Effector CD8-positive, alpha-beta T cell (primary cell): ENCODE measurements around the gene TEKT5.
"Not testable (repeated sequence)": the region's sequence is repeated elsewhere in the genome, so short reads cannot be mapped to it uniquely, and the experiment has no call there.

Experiments
- DNase-seq: peaks from one replicate; lab custom pipeline; 2025; lab: John Stamatoyannopoulos, UW
- total RNA-seq, 4 experiments: gene quantifications; one replicate each; lab custom pipeline; 2026; lab: John Stamatoyannopoulos, UW

The TEKT5 gene
- 0 to 0.53 (median 0.18) reads per million in 4 experiments for total RNA-seq

DNA sequence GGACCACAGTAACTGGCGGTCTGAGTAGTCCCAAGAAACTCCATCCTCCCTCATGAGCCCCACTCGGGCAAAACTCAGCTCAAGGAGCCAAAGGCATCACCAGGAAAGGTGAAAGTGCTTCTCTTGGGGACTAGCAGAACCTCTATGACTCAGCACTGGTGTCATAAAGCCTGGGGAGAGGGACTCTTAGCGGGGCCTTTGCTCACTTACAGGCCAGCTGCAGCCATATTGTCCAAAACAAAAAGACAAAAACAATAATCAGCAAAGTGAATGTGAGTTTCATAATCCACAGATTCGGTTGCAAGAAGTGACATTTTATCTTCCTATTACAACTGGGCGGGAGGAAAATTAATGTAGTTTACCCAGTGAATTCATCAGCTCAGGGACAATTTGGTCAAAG lies at the start of gene TEKT5:
Gene TEKT5 (minus strand): TSS at position 101 of the 400 bp plus-strand sequence. CDS start 57 bp downstream, at position 44.
- DNase-seq, result no peak

DNA sequence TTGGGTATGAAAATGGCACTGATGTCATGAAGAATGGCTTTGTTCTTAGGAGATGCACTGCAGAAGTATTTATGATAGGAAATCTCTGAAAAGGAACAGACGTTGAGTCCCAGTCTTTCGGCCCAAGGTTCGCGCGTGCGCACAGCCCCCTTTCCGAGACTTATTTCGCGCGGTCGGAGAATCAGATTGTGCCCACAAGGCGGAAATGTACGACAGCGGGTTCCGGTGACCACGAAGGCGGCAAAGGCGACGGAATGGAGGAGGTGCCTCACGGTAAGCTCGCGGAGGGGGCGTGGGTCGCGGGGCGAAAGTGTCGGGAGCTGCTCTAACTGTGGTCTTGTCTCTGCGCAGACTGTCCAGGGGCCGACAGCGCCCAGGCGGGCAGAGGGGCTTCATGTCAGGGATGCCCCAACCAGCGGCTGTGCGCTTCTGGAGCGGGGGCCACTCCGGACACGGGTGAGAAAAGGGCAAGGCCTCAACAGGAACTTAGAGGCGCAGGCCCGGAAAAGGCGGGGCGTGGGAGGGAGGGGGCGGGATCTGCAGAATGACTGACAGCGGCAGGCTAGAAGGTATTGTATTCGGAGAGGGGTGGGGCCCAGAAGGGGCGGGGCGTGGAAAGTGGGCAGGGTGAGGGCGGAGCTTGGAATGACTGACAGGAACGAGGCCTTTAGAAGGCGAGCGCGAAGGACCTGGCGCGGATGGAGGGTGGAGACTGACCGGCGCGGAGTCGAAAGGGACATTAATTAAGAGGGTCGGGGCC lies 49.1 kb upstream of the TEKT5 start, which contains the start of gene NUBP1:
Gene NUBP1 (plus strand): TSS at position 233 of the 760 bp plus-strand sequence. CDS start 22 bp downstream, at position 255.
- DNase-seq, result peak; percentile 99

DNA sequence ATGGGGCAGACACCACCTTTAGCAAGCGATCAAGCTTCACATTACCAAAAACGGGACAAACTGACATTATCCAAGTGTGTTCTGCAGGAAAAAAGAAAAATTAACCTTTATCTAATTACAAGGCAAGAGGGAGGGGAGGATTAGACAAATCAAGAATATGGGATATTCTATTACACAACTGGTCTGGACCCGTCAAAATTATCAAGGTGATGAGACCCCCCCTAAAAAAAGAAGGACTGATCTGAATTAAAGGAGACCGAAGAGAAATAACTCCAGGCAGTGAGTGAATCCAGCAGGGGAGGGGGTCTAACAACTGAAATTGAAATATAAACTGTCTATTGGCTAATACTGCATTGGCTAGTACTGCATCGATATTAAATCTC lies 48.5 kb upstream of the TEKT5 start:
- no peak for DNase-seq

GRCh38 chr16:10741844-10742243 lies 47.1 kb upstream of the TEKT5 start:
- DNase-seq, result no peak

GRCh38 chr16:10741249-10741648 lies 46.5 kb upstream of the TEKT5 start:
- DNase-seq, result not testable (repeated sequence)

DNA sequence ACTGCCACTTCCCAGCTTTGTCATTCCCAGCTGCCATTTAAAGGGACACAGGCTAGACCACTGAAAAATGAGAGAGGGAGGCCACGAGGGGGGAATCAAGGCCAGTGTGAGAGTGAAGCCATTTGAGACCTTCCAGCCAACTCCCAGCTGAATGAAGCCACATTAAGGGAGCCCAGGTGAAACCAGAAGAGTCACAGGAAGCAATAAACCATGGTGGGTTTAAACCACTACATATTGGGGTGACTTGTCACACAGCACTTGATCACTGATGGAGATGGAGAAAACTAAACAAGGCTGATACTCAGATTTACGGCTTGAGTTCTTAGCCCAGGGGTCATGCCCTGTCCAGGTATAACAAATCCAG lies 46.1 kb upstream of the TEKT5 start:
- DNase-seq, result no peak

- no peak for DNase-seq
Measured at GRCh38 chr16:10740000-10740844, 45.5 kb upstream of the TEKT5 start.

- no peak for DNase-seq
Measured at GRCh38 chr16:10738231-10739077, 43.7 kb upstream of the TEKT5 start.

DNA sequence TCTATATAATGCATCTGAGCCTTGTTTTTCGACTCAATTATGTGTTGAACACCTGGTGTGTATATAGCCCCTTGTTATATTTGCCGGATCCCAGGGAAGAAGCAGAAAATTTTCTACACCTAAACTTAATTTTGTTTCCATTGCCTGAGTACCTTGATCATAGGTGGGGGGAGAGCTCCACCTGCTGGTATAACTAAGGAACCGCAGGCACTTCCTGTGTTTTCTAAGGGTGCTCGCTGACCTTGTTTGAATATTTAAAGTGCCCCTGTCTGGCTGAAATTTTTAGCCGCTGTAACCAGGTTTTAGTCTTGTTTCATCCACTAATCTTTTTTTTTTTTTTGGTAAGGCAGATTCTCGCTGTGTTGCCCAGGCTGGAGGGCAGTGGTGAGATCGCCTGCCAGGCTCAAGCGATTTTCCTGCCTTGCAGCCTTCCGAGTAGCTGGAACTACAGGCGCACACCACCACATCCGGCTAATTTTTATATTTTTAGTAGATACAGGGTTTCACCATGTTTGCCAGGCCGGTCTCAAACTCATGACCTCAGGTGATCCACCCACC lies 42.4 kb upstream of the TEKT5 start:
- peak; percentile 60 for DNase-seq

DNA sequence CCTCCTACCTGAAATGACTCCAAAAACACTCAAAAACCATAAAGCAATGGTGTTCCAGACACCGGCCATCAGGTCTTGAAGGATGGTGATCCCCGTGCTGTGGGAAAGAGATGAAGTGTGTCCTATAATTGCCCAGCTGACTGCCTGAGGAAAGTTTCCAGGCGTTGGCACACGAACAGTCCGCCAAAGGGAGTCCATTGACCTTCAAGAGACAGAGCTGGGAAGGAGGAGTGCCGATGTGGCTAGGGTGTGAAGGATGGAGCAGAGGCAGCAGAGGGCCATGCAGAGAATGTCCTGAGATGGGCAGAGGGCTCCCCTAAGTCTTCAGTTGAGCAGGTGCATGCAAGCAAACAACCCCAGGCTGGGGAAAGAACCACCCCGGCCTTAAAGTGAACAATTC lies 37.1 kb upstream of the TEKT5 start:
- no peak for DNase-seq

DNA sequence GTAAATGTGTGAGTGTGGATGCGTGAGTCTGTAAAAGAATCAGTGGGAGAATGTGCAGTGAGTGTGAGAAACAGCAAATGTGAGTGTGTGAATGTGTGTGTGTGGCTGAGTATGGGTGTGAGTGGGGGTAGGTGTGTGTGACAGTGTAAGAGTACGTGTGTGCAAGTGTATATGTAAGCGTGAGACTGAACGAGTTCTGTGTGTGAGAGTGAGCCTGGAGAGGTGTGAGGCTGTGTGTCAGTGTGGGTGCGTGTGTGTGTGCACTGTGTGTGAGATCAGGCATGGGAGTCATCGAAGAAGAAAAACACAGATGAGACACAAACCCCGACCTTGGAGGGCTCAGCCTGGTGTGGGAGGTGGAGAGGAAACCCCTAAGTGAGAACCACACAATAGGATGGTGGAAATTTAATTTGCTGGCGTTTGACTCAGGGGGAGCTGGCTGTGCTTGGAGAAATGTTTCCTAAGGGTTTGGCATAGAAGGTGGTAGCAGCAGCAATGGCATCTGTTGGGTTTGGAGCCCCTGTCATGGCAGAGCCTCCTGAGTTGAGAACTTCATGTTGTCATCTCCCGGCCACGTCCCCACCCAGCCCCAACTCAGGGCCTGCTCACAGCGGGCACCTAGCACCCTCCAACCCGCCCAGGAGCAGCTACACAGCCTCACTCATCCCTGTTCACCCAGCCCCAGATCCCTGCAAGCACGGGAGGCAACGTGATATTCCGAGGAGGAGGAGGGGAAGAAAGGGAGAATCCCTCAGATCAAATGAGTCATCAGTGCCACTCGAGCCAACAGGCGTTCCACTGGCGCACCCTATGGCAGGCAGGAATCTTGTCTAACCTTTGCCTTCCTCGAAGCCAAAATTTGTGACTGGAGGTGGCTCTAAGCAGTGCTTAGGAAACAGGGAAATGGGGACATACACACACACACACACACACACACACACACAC lies 34.6 kb upstream of the TEKT5 start:
- no peak for DNase-seq

DNA sequence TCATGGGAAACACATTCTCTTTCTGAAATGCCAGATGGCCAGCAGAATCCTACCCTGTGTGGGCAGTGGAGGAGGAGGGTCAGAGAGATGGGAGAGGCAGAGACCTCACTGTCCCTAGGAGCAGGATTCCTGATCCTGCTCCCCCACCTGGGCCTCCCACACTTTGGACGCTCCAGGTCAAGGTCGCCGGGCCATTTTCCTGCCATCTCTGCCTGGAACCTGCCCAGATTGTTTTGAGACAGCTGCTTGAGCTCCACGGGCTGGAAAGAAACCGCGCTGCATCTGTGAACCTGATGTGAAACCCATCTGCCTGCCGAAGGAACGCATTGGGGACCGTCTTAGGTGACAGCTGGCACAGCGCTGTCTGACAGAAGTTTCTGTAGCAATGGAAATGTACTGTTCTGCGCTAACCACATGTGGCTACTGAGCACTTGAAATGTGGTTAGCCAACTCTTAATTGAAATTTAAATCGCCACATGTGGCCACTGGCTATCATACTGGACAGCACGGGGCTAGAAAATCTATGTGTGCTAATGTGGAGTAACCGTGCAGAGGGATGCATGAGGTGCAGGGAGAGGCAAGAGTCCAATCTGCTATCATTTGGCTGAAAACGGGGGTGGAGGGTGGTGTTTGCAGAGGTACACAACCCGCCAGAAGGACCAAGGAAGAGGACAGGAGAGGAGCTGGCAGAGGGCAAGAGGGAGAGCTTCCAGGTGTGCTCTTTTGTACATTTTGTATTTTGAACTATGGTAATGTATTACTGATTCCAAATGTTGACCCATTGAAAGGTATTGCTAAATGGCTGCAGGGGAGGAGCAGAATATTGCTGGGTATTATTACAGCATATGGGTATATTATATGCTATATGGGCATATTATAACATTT lies 33.5 kb upstream of the TEKT5 start:
- no peak for DNase-seq

DNA sequence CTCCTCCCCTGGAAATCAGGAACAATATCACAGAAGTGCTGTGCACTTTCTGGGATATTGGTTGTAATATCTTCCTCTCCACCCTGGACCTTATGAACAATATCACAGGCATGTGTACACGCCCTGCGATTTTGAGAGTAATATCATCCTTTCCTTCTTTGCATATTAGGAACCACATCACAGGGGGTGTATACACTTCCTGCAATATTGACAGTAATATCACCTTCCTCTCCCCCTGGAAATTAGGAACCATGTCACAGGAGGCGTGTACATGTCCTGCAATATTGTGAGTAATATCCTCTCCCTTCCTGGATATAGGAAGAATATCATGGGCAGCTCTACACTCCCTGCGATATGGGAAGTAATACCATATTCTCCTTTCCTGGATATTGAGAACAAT lies 14.2 kb upstream of the TEKT5 start:
- no peak for DNase-seq

DNA sequence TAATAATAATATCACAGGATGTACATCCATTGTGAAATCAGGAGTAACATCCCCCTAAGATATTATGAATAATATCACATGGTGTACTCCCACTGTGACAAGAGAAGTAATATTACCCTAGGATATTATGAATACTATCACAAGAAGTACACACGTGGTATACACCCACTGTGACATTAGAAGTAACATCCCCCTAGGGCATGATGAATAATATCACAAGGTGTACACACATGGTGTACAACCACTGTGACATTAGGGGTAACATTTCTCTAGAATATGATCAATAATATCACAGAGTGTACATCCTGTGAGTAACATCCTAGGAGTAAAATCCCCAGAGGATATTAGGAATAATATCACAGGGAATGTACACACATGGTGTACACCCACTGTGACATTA lies 5.0 kb upstream of the TEKT5 start:
- no peak for DNase-seq

GRCh38 chr16:10694306-10694705 lies 424 bp downstream of the TEKT5 start:
- DNase-seq, result no peak

GRCh38 chr16:10693889-10694288 lies 841 bp downstream of the TEKT5 start:
- no peak for DNase-seq

- DNase-seq, result no peak
Measured at GRCh38 chr16:10692470-10692869, 2.3 kb downstream of the TEKT5 start.

DNA sequence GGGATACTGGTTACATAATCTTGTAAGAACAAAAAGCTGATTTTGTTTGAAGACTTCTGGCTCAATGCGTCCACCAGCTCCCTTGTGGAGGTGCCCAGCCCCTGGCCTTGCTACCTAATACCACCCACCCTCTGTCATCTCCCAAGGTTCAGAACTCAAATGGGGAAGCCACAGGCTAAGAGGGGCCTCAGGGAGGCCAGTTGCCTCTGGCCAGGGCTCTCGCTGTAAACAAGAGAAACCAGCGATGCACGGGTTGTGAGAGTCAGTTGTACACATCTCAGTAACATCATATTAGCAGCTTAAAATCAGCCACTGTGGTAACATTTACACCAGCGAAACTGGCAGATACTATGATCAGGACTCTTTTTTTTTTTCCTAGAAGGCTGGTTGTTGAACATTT lies 6.0 kb downstream of the TEKT5 start:
- DNase-seq, result no peak

GRCh38 chr16:10688291-10688690 lies 6.4 kb downstream of the TEKT5 start:
- no peak for DNase-seq

DNA sequence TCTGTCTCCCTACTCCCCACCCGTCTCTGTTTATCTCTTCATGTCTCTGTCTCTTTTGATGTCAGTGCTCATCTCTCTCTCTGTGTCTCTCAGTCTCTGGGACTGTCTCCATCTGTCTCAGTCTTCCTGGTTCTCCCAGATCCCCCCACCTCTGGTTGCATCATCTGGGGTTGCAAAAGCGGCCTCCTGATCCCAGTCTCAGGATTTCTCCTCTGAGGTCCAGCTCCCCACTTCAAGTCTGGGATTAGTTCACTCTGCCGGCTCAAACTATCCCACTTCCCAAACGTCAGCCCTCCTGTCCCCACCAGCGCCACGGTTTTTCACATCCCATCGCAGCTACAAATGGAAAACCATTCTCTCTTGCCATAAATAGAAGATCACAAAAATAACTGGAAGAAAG lies 9.0 kb downstream of the TEKT5 start:
- no peak for DNase-seq
